Astrocyte (in vitro differentiated cells and primary cell): ENCODE data around the gene AKAP12.

Source experiments
- CTCF ChIP-seq: IDR thresholded peaks from 2 replicates; pipeline ENCODE4 v1.5.1; 2011; ENCODE audit warnings: low read depth, mild to moderate bottlenecking, inconsistent platforms, low read length, moderate library complexity; ENCODE audit not compliant: insufficient read depth
- EZH2 ChIP-seq: IDR thresholded peaks from 2 replicates; pipeline ENCODE4 v1.6.1; 2012; ENCODE audit warnings: mild to moderate bottlenecking, low read length, inconsistent platforms; ENCODE audit not compliant: insufficient read depth

GRCh38 chr6:151335930-151336329 is 96.2 kb downstream of the AKAP12 start:
- no peak for TF ChIP-seq CTCF
- TF ChIP-seq EZH2 = no peak
